ENCODE data around the gene ACP5. TPM values are rescaled to one million over a fixed set of nuclear protein-coding genes. Genes with fewer than 3 reads are reported as not detected.
A peak's percentile ranks its signal among the peaks of the same experiment; 100 is the strongest.

ACP5 gene
- total RNA-seq, 2 experiments from 2014 or later = 21.3 to 21.4 TPM

DNA sequence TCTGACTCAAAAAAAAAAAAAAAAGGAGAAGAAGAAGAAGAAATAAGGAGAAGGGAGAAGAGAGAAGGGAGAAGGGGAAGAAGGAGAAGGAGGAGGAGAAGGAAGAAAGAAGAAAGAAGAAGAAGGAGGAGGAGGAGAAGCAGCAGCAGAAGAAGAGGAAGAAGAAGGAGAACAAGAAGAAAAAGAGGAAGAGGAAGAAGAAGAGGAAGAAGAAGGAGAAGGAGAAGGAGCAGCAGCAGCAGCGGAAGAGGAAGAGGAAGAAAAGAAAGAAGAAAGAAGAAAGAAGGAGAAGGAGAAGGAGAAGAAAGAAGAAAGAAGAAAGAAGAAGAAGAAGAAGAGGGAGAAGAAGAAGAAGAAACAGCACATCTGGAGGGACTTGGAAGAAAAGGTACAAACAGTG is 42.9 kb downstream of the ACP5 start:
- CTCF ChIA-PET = no interaction called here
- no peak overlapping the region for H3K4me3 Mint-ChIP-seq

DNA sequence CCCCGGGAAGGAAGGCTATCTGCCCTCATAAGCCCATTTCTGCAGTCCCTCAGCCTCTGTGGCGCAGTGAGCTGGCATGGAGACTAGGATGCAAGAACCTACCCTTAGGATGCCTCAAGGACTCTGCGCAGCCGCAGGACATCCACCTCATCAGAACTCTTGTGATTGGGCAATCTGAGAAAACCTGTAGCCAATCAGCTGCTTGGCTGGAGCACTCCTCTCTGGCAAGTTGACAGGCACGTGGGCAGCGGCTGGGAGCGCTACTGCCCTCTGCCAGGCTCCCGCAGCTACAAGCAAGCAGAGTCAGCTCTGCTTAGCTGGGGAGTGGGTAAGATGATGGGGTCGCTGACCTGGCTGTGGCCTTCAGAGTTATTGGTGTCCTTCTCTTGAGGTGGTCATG is 47.0 kb downstream of the ACP5 start:
- no peak overlapping the region for H3K27ac Mint-ChIP-seq
- DNase-seq = peak; percentile 35
- no peak overlapping the region for H3K4me3 Mint-ChIP-seq
- peaks cover 27% of the 10 kb centered on the region for H3K4me1 Mint-ChIP-seq
- H3K27me3 Mint-ChIP-seq = no peaks in the 10 kb centered on the region
- no peaks in the 10 kb centered on the region for H3K9me3 Mint-ChIP-seq
- ChIA-PET CTCF (interaction anchor here (0.6 to 1.3 kb wide), 3 partner anchors 19 to 149 kb away, joined by 3 read pairs; partner anchors contain the start of gene ELOF1), POLR2A (no interaction called here)
- peaks cover 4% of the 10 kb centered on the region for H3K36me3 Mint-ChIP-seq (ENCODE audit: low read depth)

More for the DNA sequence above, 42.9 kb downstream of the ACP5 start:
- POLR2A ChIA-PET = no interaction called here
- Mint-ChIP-seq H3K27ac (no peak overlapping the region), H3K4me1 (peaks cover 16% of the 10 kb centered on the region), H3K36me3 (ENCODE audit: low read depth) (no peaks in the 10 kb centered on the region), H3K9me3 (no peaks in the 10 kb centered on the region), H3K27me3 (peaks cover 16% of the 10 kb centered on the region)
- no peak for DNase-seq

DNA sequence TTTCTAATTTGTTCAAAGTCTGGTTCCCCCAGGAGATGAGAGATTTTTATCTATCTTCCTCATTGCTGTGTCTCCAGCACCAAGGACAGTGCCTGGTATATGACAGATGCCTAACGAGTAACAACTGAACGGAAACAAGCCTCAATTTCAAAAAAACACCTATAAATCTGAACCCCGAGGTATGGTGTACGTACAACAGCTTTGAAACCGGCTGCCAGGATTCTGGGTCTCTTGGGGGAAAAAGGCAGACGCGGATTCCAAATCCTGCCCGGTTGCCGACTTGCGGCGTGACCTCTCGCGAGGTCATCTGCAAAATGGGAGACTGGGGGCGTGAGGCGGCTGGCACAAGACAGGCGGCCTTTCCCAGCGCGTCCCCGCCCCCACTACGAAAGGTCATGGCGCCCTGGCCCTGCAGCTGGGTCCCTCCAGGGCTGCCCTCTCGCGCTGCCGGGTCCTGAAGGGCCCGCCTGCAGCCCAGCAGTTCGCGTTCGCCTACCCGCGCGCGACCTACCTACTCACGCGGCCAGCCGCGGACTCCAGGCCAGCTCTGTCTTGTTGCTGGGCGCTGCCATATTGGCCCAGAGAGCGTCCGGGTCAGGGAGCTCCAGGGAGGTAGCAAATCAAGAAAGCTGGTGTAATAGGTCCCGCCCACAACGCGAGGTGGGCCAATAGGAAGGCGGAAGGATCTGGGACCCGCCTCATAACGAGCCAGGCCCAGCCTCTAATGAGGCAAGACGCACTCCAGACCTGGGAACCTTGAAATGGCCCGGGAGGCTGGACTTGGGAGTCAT is 48.7 kb downstream of the ACP5 start, which contains the start of gene ECSIT:
Gene ECSIT (minus strand): TSS at position 584 of the 791 bp plus-strand sequence. CDS start 9,964 bp downstream, outside the sequence.
- no peaks in the 10 kb centered on the region for H3K9me3 Mint-ChIP-seq
- DNase-seq = peak; percentile 94
- H3K4me1 Mint-ChIP-seq = peaks cover 23% of the 10 kb centered on the region
- peaks cover 4% of the 10 kb centered on the region for H3K36me3 Mint-ChIP-seq (ENCODE audit: low read depth)
- ChIA-PET POLR2A (interaction anchor here (0.8 to 2.2 kb wide), 9 partner anchors 10 to 153 kb away, joined by 3 to 11 read pairs (median 4); partner anchors contain the start of genes ELOF1, ODAD3, PRKCSH and ZNF627), CTCF (interaction anchor here (0.6 to 3.0 kb wide), 8 partner anchors 7 to 154 kb away, joined by 3 to 16 read pairs (median 4); partner anchors contain the start of genes ELOF1 and SWSAP1)
- no peaks in the 10 kb centered on the region for H3K27me3 Mint-ChIP-seq
- peak within 1 kb of the TSS; percentile 89 for H3K27ac Mint-ChIP-seq
- H3K4me3 Mint-ChIP-seq = peak within 1 kb of the TSS; percentile 98

Other genes starting within 250 kb of the ACP5 start
- 1 to 10 TPM; 8.3 to 8.4 TPM for gene RAB3D, start 238.0 kb downstream of the ACP5 start, total RNA-seq
- gene TMEM205, start 231.4 kb downstream of the ACP5 start, total RNA-seq = 10 to 100 TPM; 32.6 to 35.1 TPM
- 10 to 100 TPM; 24.0 to 24.7 TPM for gene CCDC159, start 231.1 kb downstream of the ACP5 start, total RNA-seq
- 1 to 10 TPM; 2.0 to 2.6 TPM for gene PLPPR2, start 222.2 kb downstream of the ACP5 start, total RNA-seq
- 1 to 10 TPM; 2.6 to 2.9 TPM for gene SWSAP1, start 203.0 kb downstream of the ACP5 start, total RNA-seq
- gene EPOR, start 193.3 kb downstream of the ACP5 start, total RNA-seq = 10 to 100 TPM; 10.0 to 10.2 TPM
- not detected for gene RGL3, start 158.3 kb downstream of the ACP5 start, total RNA-seq
- not detected for gene ODAD3, start 142.5 kb downstream of the ACP5 start, total RNA-seq
- 100 to 1,000 TPM; 315 to 318 TPM for gene PRKCSH, start 142.0 kb downstream of the ACP5 start, total RNA-seq
- not detected for gene ELAVL3, start 96.6 kb downstream of the ACP5 start, total RNA-seq
- gene ZNF653, start 71.8 kb downstream of the ACP5 start, total RNA-seq = 10 to 100 TPM; 15.6 to 16.5 TPM
- gene ECSIT, start 48.5 kb downstream of the ACP5 start, total RNA-seq = 10 to 100 TPM; 24.8 to 26.8 TPM
- gene CNN1, start 38.8 kb downstream of the ACP5 start, total RNA-seq = not detected
- gene ELOF1, start 18.4 kb downstream of the ACP5 start, total RNA-seq = 10 to 100 TPM; 49.7 to 50.2 TPM
- 1 to 10 TPM; 6.1 to 6.7 TPM for gene ZNF627, start 19.8 kb upstream of the ACP5 start, total RNA-seq
- 1 to 10 TPM; 4.0 to 4.9 TPM for gene ZNF823, start 161.3 kb upstream of the ACP5 start, total RNA-seq
- 1 to 10 TPM; 8.3 to 8.9 TPM for gene ZNF441, start 189.4 kb upstream of the ACP5 start, total RNA-seq
- gene ZNF491, start 220.9 kb upstream of the ACP5 start, total RNA-seq = under 1 TPM; 0.80 to 0.98 TPM
- 10 to 100 TPM; 11.9 to 14.7 TPM for gene ZNF440, start 236.6 kb upstream of the ACP5 start, total RNA-seq

All from activated CD4-positive, alpha-beta memory T cell treated with anti-CD3 and anti-CD28 coated beads, Interleukin-2, amount 10 ng/mL, durations not matched to agents 7 days and 5 days (primary cell).